Measurements from ENCODE around the gene SDK2.

GRCh38 chr17:73576556-73577098, 67.6 kb downstream of the SDK2 start:
- TF ChIP-seq CTCF (conservative IDR thresholded peaks at IDR 0.05; ENCODE audit: low read depth in 2 of 2) (no peak), REST (IDR thresholded peaks at IDR 0.05; ENCODE audit: unreplicated experiment) (no peak), ZNF114 (CRISPR knock-in tag; IDR thresholded peaks at IDR 0.05) (no peak), ZNF331 (CRISPR knock-in tag; IDR thresholded peaks at IDR 0.05; ENCODE audit: low read depth) (no peak), JUNB (IDR thresholded peaks at IDR 0.05; ENCODE audit: unreplicated experiment) (no peak), CREB1 (CRISPR knock-in tag; IDR thresholded peaks at IDR 0.05; ENCODE audit: low read depth) (no peak), EZH2 (IDR thresholded peaks at IDR 0.05; ENCODE audit: low read depth, unreplicated experiment) (no peak), EZH2phosphoT487 (IDR thresholded peaks at IDR 0.05; ENCODE audit: unreplicated experiment) (no peak), ZNF462 (CRISPR knock-in tag; IDR thresholded peaks at IDR 0.05) (no peak)
